DOHH2 (cell line): ENCODE data around the gene NME2.
A peak's percentile ranks its signal among the peaks of the same experiment; 100 is the strongest.

Experiments
- H3F3A ChIP-seq: fragments of 200-600 bp; sonication (generic), shearing (Covaris generic); 2 replicates; pipeline ENCODE4 v1.6.0; 2016; ENCODE audit warnings: antibody characterized with exemption, mild to moderate bottlenecking; ENCODE audit not compliant: control insufficient read depth, insufficient read depth
- H3K27ac ChIP-seq: fragments of 200-600 bp; sonication (generic); 2 replicates; pipeline ENCODE4 v1.5.1; 2014; ENCODE audit warnings: low read depth, mild to moderate bottlenecking, low read length, moderate library complexity
- H3K27me3 ChIP-seq: fragments of 200-600 bp; sonication (generic); 2 replicates; pipeline ENCODE4 v1.6.1; 2014; ENCODE audit warnings: mild to moderate bottlenecking, low read length, mixed read lengths; ENCODE audit not compliant: control insufficient read depth
- H3K36me3 ChIP-seq: fragments of 200-600 bp; sonication (generic); 2 replicates; pipeline ENCODE4 v1.6.1; 2014; ENCODE audit warnings: mild to moderate bottlenecking, low read length, moderate library complexity, mixed read lengths; ENCODE audit not compliant: control insufficient read depth
- H3K4me1 ChIP-seq: fragments of 200-600 bp; sonication (generic); 2 replicates; pipeline ENCODE4 v1.6.1; 2014; ENCODE audit warnings: mild to moderate bottlenecking, low read length, mixed read lengths; ENCODE audit not compliant: control insufficient read depth
- H3K4me2 ChIP-seq: fragments of 200-600 bp; sonication (generic); 2 replicates; pipeline ENCODE4 v1.6.0; 2014; ENCODE audit warnings: mild to moderate bottlenecking, low read length, moderate library complexity
- H3K4me3 ChIP-seq: fragments of 200-600 bp; sonication (generic); 2 replicates; pipeline ENCODE4 v1.5.1; 2014; ENCODE audit warnings: mild to moderate bottlenecking, low read length, mixed read lengths
- H3K79me2 ChIP-seq: fragments of 200-600 bp; sonication (generic); 2 replicates; pipeline ENCODE4 v1.6.1; 2014; ENCODE audit warnings: mild to moderate bottlenecking, low read length, mixed read lengths; ENCODE audit not compliant: control insufficient read depth
- H3K9me2 ChIP-seq: fragments of 200-600 bp; sonication (generic); replicated peaks from 2 replicates; pipeline ENCODE4 v1.6.1; 2014; ENCODE audit warnings: mild to moderate bottlenecking, low read length, mixed read lengths; ENCODE audit not compliant: control insufficient read depth
- H3K9me3 ChIP-seq: fragments of 200-600 bp; sonication (generic); 2 replicates; pipeline ENCODE4 v1.6.1; 2014; ENCODE audit warnings: antibody characterized with exemption, low read length, mixed read lengths; ENCODE audit not compliant: control insufficient read depth, insufficient read depth
- H4K20me1 ChIP-seq: fragments of 200-600 bp; sonication (generic); 2 replicates; pipeline ENCODE4 v1.6.0; 2014; ENCODE audit warnings: low read depth, mild to moderate bottlenecking, antibody characterized with exemption, low read length, moderate library complexity; ENCODE audit not compliant: control insufficient read depth, insufficient read depth
- CTCF ChIP-seq: fragments of 200-600 bp; sonication (generic); IDR thresholded peaks from one replicate; pipeline ENCODE4 v1.5.1; 2014; ENCODE audit warnings: antibody characterized with exemption, mild to moderate bottlenecking, low read depth, low read length; ENCODE audit not compliant: poor library complexity, severe bottlenecking
- EZH2phosphoT487 ChIP-seq: fragments of 200-600 bp; sonication (generic); IDR thresholded peaks from 2 replicates; pipeline ENCODE4 v1.6.1; 2017; ENCODE audit warnings: borderline replicate concordance, mild to moderate bottlenecking, antibody characterized with exemption, low read length, moderate library complexity, mixed read lengths

Gene NME2

GRCh38 chr17:51161541-51161940 lies 4.7 kb upstream of the NME2 start:
- Histone ChIP-seq H3K79me2 (peaks cover 37% of the 10 kb centered on the region), H3K9me3 (no peaks in the 10 kb centered on the region), H3F3A (peaks cover 25% of the 10 kb centered on the region), H3K9me2 (no peaks in the 10 kb centered on the region), H3K4me2 (no peak overlapping the region), H4K20me1 (peaks cover 3% of the 10 kb centered on the region), H3K36me3 (peaks cover 75% of the 10 kb centered on the region), H3K4me1 (peaks cover 10% of the 10 kb centered on the region), H3K27me3 (no peaks in the 10 kb centered on the region), H3K27ac (no peak overlapping the region), H3K4me3 (no peak overlapping the region)
- TF ChIP-seq EZH2phosphoT487 (no peak), CTCF (no peak)

GRCh38 chr17:51164911-51165679 lies 1.1 kb upstream of the NME2 start:
- Histone ChIP-seq H3K27me3 (no peaks in the 10 kb centered on the region), H3K4me1 (peaks cover 19% of the 10 kb centered on the region), H3K4me2 (peak overlapping the region; percentile 86), H3F3A (peaks cover 33% of the 10 kb centered on the region), H3K9me3 (no peaks in the 10 kb centered on the region), H4K20me1 (no peaks in the 10 kb centered on the region), H3K9me2 (no peaks in the 10 kb centered on the region), H3K36me3 (peaks cover 76% of the 10 kb centered on the region), H3K79me2 (peaks cover 32% of the 10 kb centered on the region), H3K27ac (peak overlapping the region; percentile 58), H3K4me3 (peak overlapping the region; percentile 74)
- no peak for TF ChIP-seq EZH2phosphoT487
- TF ChIP-seq CTCF: no peak

DNA sequence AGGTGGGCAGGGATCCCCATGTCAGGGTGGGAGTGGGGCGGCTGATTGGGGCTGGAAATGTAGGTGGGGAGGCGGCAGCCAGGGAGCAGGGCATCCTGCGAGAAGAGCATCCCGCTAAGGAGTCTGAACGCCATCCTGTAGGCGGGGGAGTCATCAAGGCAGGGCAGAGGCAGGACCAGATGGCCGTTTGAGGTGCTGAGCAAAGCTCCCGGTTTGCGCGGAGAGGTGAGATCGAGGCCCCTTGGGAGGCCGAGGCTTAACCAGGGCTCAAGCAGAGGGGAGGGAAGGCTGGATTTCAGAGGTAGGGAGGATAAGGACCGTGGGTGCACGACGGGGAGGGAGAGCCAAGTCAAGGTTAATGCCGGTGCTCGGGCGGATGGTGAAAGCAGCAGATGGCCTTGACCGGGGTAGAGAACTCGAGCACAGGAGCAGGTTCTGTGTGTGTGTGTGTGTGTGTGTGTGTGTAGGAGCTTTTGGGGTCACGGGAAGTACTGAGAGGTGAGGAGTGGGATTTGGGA lies 472 bp upstream of the NME2 start:
- TF ChIP-seq EZH2phosphoT487 (no peak), CTCF (no peak)
- H3K4me3 ChIP-seq: peak overlapping the region; percentile 74
- peaks cover 19% of the 10 kb centered on the region for H3K4me1 ChIP-seq
- peaks cover 32% of the 10 kb centered on the region for H3K79me2 ChIP-seq
- peak overlapping the region; percentile 86 for H3K4me2 ChIP-seq
- no peaks in the 10 kb centered on the region for H3K9me3 ChIP-seq
- H3K27ac ChIP-seq: peak overlapping the region; percentile 58
- peaks cover 34% of the 10 kb centered on the region for H3F3A ChIP-seq
- H3K27me3 ChIP-seq: no peaks in the 10 kb centered on the region
- no peaks in the 10 kb centered on the region for H3K9me2 ChIP-seq
- H4K20me1 ChIP-seq: no peaks in the 10 kb centered on the region
- H3K36me3 ChIP-seq: peaks cover 76% of the 10 kb centered on the region
